Upper lobe of left lung (tissue), 4 donors: ENCODE data around the gene RECQL5.

Source experiments
- CTCF ChIP-seq, 6 experiments: fragments of 450-650 bp in 4 of 6; fragments of 200-600 bp in 2 of 6; sonication (generic) in 2 of 6; IDR thresholded peaks; one replicate each; pipeline ENCODE4 v1.5.1; 2016 to 2019; ENCODE audit warnings: antibody characterized with exemption in 6 of 6
- EP300 ChIP-seq, 4 donors: sonication (generic); formaldehyde crosslinking; IDR thresholded peaks; one replicate each; pipeline ENCODE4 v1.5.1; 2017; ENCODE audit warnings: antibody characterized with exemption in 4 of 4, control low read depth in 2 of 4
- POLR2A ChIP-seq, 4 donors: fragments of 450-650 bp; IDR thresholded peaks; one replicate each; pipeline ENCODE4 v1.5.1; 2016 to 2017; ENCODE audit warnings: antibody characterized with exemption in 4 of 4, mild to moderate bottlenecking in 2 of 4
- POLR2AphosphoS5 ChIP-seq, 2 donors: sonication (generic); formaldehyde crosslinking; IDR thresholded peaks; one replicate each; pipeline ENCODE4 v1.5.1; 2017; ENCODE audit warnings: antibody characterized with exemption in 2 of 2

- TF ChIP-seq POLR2AphosphoS5 (IDR thresholded peaks at IDR 0.05): no peak
- no peak for TF ChIP-seq CTCF (IDR thresholded peaks at IDR 0.05)
- no peak for TF ChIP-seq POLR2A (IDR thresholded peaks at IDR 0.05)
- no peak for TF ChIP-seq EP300 (IDR thresholded peaks at IDR 0.05)
Measured at GRCh38 chr17:75590849-75591721, 75.9 kb downstream of the RECQL5 start.
